Stimulated activated naive CD4-positive, alpha-beta T cell treated with Interleukin-2 at 50 U/mL for 16 hours (primary cell): ENCODE data around the gene NUP50.
"Not testable (repeated sequence)": the region's sequence is repeated elsewhere in the genome, so short reads cannot be mapped to it uniquely, and the experiment has no call there.

Experiments used
- DNase-seq: peaks from one replicate; lab custom pipeline; 2025; lab: John Stamatoyannopoulos, UW

Gene NUP50

GRCh38 chr22:45159652-45160462 is 3.9 kb upstream of the NUP50 start:
- no peak for DNase-seq

DNA sequence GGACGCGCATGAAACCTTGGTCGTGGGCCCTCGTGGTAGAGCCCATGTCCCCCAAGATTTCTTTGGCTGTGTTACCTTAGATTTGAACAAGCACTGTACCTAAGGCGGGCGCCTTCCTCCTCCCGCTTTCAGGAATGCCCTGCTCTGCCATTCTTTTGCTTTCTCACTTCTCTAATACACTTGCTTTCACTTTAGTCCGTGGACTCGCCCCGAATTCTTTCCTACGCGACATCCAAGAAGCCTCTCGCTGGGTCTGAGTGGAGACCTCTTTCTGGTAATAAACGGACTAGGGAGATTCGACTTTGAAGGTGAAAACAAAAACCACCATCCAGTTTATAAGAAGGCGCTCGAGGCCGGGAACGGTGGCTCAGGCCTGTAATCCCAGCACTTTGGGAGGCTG is 1.2 kb upstream of the NUP50 start:
- DNase-seq = no peak

GRCh38 chr22:45163099-45163450 is 650 bp upstream of the NUP50 start:
- no peak for DNase-seq

DNA sequence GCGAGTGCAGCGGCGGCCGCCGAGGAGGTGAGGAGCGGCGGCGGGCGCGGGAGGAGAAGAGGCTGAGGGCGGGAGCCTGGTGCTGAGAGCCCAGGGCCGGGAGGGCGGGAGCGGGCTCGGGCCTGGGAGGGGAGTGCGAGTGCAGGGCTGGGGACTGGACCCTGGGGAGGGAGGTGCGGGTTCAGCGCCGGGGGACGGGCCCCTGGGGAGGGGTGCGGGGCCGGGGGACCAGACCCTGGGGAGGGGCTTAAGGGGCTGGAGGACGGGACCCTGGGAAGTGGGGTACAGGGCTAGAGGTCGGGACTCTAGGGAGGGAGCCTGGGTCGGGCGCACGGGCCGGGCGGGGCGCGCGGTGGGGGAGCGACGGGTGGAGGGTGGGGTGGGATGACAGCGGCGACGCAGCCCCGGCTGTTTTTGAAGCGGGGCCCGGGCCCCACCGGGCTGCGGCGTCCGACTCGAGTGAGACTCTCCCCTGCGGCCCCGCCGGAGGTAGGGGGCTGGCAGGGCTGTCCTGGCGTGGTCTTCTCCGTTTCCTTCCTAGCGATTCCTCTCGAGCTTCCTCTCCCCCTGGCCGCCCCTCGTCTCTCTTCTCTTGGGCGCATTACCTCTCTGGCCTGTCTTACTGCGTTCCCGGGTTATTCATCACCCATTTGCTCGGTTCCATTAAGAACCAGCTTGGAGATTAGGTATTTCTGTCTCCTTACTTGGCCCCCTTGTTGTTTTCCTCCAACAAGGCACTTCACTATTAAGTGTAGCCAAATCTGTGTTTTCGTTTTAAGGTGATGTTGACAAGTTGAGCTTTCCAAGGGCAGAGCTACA is 754 bp downstream of the NUP50 start:
- DNase-seq = peak; percentile 32

- DNase-seq = no peak
Measured at GRCh38 chr22:45166932-45167331, 3.2 kb downstream of the NUP50 start.

DNA sequence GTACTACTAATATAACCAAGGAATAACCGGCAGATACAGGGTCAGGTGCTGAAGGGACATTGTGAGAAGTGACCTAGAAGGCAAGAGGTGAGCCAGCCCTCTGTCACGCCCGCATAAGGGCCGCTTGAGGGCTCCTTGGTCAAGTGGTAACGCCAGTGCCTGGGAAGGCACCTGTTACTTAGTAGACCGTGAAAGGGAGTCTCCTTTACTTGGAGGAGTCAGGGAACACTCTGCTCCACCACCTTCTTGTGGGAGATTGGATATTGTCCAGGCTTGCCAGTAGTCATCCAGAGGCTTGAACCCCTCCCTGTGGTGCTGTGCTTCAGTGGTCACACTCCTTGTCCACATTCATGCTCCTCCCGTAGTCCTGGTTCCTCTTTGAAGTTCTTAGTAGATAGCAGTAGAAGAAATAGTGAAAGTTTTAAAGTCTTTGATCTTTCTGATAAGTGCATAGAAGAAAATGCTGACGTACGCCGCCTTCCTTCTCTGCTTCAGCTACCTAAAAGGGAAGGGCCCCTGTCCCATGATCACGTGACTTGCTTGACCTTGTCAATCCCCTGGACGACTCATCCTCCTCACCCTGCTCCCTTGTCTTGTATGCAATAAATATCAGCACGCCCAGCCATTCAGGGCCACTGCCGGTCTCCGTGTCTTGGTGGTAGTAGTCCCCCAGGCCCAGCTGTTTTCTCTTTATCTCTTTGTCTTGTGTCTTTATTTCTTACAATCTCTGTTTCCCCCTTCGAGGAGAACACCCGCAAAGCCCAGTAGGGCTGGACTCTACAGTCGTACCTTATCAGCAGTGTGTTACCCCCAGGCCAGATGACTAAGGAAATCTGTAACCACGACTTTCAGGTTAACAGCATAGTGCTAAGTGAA is 6.1 kb downstream of the NUP50 start:
- DNase-seq = peak; percentile 7

DNA sequence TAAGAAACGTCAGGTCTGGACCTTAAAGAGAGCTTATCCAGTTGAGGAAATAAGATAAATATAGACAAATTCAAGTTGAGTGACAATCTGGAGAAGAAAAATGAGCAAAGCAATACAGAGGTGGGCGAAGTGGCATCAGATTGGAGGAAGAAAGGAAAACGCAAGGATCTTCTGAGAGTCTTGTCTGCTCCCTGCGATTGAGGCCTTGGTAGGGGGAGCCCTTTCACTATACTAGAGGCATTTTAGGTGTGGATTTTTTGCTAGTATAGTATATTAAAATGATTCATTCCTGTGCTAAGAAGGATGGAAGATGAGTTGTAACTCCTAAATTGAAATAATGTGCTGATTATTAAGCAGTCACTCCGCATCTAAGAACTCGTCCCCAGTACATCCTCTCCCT is 8.1 kb downstream of the NUP50 start:
- DNase-seq = no peak

DNA sequence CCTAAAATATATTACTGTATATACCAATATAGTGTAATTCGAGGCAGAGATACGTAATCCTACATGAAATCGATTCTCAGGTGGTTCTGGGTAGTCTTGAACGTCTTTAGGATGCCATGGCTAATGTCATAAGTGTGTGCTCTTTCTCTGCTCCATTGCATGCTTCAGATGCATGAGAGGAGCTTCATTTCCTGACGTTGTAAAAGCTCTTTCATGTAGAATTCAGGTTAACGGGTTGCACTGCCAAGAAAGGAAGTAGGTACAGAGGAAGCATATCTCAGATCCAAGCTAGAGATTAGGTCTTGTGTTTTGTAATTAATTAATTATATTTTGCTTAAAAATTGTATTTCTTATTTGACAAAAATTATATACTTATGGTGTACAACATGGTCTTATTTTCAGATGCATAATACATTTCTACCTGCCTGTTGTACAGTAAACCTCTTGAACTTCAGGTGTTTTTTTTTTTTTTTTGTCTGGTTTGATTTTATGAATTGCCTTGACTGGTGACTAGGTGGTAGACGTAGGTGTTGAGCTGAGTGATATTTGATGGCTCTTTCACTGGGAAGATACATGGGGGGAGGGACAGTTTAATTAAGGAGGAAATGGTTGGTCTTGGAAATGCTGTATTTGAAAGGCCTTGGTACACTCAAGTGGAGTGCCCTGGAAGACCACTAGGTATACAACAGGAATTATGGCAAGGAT is 9.3 kb downstream of the NUP50 start:
- DNase-seq = no peak

DNA sequence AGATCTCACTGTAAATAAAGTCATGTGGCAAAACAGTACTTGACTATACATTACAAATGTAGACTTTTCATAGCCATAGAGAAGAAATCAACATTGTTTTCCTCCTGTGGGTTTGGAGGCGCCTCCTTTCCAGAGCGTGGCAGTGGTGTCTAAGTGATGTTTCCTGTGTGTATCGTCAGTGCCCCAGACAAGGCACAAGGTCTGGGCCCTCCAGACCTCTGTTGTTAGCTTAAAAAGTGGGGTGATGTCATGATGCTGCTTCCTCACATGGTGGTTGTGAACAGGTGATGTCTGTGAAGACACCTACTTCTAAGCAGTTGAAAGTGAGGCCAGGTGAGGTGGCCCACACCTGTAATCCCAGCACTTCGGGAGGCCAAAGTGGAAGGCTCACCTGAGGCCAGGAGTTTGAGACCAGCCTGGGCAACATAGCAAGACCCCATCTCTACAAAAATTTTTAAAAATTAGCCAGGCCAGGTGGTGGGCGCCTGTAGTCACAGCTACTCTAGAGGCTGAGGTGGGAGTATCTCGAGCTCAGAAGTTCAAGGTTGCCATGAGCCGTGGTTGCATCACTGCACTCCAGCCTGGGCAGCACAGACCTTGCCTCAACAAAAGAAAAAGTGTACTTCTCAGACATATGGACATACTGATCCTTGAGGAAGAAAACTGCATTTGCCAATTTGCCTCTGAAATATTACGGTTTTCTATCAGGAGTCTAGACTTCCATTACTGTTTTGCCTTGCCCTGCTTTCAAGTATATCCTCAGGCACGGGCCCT is 15.7 kb downstream of the NUP50 start:
- no peak for DNase-seq

- no peak for DNase-seq
Measured at GRCh38 chr22:45180146-45180679, 16.5 kb downstream of the NUP50 start.

GRCh38 chr22:45181240-45181639 is 17.5 kb downstream of the NUP50 start:
- no peak for DNase-seq

- no peak for DNase-seq
Measured at GRCh38 chr22:45181766-45182165, 18.0 kb downstream of the NUP50 start.

GRCh38 chr22:45183974-45184373 is 20.2 kb downstream of the NUP50 start:
- no peak for DNase-seq

- DNase-seq = no peak
Measured at GRCh38 chr22:45185718-45186514, 22.2 kb downstream of the NUP50 start.

- DNase-seq = no peak
Measured at GRCh38 chr22:45187891-45188290, 24.2 kb downstream of the NUP50 start.

DNA sequence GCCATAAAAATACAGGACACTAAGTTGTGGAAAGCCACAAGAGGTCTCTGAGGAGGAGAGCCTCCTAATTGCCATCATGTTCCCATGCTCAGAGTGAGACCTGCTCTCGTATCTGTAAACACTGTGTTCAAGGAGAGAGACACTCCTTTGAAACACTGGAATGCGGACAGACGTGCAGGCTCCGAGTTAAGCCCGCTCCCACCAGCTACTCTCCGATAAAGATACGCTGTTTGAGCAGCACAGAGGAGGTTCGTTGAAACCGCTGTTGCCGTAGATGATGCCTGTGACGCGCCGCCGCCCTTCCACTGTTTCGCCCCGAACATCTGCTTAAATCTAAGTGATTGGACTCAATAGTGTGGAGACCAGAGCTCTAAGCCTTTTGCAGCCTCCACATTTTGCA is 25.1 kb downstream of the NUP50 start:
- no peak for DNase-seq

- DNase-seq = no peak
Measured at GRCh38 chr22:45190202-45190872, 26.6 kb downstream of the NUP50 start.

GRCh38 chr22:45191746-45192145 is 28.0 kb downstream of the NUP50 start:
- not testable (repeated sequence) for DNase-seq

DNA sequence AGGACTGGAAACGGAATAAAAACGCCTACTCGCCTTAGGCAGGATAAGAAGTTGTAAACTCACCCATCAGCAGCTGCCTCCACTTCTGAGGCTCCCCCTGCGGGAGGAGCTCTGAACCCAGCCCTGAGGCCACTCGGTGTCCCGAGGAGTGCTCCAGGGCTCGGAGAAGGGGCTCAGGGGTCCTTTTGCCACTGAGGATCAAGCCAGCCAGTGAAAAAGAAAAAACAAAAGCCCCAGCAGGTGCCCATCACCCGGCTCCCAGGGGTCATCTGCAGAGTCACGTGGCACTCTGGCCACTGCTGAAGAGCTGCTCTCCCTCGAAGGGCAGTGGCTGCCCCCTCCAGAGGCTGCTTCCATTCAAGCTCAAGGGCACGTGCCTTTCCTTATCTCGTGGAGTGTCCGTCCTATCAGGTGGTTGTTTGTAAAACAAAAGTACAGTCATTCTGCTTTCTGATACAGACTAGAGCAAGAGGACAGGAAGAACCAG is 29.0 kb downstream of the NUP50 start:
- no peak for DNase-seq
